HG02970 (cell line): ENCODE measurements around the gene TEX52.
"Not testable (repeated sequence)": the region's sequence is repeated elsewhere in the genome, so short reads cannot be mapped to it uniquely, and the experiment has no call there.

Experiments used
- ATAC-seq: cut with Tn5 transposase; IDR thresholded peaks from one replicate; pipeline ENCODE4 v1.9.1; 2021; ENCODE audit warnings: mild to moderate bottlenecking, moderate library complexity, moderate number of reproducible peaks; ENCODE audit not compliant: unreplicated experiment, low FRiP score

Gene TEX52

DNA sequence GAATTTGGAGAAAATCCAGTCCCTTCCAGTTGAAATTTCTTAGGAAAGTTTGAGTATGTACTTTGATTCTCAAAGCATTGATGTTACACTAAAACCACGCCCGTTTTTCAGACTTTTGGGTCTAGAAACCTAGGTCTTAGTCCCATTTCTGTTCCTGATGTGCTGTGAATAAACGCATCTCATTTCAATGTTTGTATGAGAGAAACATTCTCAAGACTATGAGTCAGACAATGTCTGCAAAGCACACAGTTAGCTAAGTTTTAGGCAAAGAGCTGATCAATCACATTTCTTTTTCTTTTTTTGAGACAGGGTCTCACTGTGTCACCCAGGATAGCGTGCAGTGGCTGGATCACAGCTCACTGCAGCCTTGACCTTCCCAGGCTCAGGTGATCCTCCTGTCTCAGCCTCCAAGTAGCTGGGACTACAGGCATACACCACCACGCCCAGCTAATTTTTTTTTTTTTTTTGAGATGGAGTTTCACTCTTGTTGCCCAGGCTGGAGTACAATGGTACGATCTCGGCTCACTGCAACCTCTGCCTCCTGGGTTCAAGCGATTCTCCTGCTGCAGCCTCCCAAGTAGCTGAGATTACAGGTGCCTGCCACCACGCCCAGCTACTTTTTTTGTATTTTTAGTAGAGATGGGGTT is 12.3 kb upstream of the TEX52 start:
- ATAC-seq: not testable (repeated sequence)

GRCh38 chr12:2864198-2864597 is 7.4 kb upstream of the TEX52 start:
- ATAC-seq: no peak

- not testable (repeated sequence) for ATAC-seq
These were observed 6.6 kb upstream of the TEX52 start for GRCh38 chr12:2863402-2863801.

DNA sequence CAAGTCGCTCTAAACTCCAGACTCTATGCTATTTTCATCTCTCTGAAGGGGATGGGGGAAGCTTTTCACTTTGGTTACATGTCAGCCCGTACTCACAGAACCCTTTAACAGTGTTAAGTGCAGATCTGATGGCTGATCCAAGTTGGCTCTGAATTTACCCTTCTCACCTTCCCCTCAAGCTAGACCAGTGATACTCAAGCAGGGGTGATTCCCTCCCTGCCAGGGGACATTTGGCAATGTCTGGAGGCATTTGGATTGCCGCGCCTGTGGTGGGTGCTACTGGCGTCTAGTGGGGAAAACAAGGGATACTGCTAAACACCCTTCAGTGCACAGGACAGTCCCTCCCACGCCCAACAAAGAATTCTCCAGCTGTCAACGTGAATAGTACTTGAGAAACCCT is 6.0 kb upstream of the TEX52 start:
- ATAC-seq: no peak

DNA sequence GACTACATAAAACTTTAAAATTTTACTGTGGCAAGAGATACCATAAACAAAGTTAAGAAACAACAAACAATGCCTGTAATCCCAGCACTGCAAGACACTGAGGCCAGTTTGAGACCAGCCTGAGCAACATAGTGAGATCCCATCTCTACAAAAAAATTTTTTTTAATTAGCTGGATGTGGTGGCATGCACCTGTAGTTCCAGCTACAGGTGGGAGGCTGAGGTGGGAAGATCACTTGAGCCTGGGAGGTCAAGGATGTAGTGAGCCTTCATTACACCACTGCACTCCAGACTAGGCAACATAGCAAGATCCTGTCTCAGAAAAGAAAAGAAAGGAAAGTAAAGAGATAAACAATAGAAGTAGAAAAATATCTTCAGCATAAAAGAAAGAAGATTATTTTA is 3.3 kb upstream of the TEX52 start:
- ATAC-seq: no peak

- no peak for ATAC-seq
These were observed 2.1 kb upstream of the TEX52 start for GRCh38 chr12:2858944-2859421.

DNA sequence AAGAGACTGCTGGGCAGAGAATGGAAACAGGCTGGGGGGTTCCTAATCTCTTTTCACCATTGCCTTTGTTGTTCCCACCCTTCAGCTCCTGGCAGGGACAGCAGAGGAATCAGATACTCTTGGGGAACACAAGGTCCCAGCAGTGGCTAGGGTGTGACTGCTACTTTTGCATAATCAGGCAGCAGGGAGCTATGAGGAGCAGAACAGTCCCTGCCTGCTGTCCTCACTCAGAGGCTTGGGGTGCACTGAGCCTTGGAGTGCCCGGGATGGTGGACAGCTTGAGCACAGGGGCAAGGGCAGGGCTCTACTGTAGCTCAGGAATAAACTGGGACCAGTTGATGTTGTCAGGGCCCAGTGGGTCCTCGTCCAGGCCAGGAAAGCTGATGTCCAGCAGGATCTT is 1.5 kb upstream of the TEX52 start:
- no peak for ATAC-seq

- ATAC-seq: no peak
These were observed 737 bp upstream of the TEX52 start for GRCh38 chr12:2857576-2857975.

DNA sequence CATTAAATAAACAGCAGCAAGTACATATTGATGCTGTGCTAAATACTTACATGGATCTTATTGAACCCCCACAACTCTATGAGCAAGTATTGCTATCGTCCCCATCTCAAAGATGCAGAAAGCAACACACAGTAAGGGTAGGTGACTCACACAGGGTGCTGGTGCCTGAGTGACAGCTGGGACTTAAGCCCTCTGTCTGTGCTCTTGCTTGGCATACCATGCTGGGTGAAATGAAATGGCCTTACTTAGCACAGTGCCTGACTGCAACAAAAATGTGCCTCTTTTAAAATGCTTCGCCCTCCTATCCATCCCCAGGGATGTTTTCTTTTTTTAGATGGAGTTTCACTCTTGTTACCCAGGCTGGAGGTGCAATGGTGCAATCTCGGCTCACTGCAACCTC is 788 bp downstream of the TEX52 start:
- no peak for ATAC-seq

DNA sequence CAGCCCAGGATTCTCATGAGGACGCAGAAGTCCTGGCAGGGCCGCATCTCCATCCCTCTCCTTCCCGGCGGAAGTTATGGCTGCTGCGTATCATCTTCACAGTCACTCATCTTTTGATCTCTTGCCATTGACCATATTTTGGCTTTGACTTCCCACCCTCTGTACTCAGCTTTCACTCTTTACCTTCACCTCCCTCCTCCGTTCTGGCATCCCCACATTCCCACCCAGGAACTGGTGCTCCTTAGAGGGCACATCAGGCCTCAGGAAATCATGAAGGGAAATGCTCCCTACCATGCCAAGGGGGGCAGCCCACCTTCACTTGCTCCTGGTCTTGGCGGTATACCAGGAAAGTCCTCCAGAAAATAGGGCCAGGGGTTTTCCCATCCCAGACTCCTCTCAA is 1.3 kb downstream of the TEX52 start:
- no peak for ATAC-seq

- no peak for ATAC-seq
These were observed 2.0 kb downstream of the TEX52 start for GRCh38 chr12:2854669-2855453.

DNA sequence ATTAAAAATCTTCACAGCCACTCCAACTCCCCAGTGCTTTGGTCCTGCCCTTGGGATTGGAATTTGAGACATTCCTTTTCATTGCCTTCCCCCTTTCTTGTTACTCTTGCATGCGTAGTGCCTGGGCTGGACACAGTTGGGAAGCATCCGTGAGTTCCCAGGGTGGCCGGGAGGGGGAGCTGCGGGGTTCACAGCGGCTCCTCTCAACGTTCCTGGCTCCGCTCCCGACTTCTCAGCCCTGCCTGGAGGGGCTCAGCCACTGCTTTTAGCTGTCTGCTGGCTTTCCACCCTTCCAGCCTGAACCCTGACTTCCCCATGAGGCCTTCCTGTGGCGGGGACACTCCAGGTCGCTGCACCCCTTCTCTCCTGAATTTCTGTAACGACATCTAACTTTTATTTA is 3.2 kb downstream of the TEX52 start:
- no peak for ATAC-seq

DNA sequence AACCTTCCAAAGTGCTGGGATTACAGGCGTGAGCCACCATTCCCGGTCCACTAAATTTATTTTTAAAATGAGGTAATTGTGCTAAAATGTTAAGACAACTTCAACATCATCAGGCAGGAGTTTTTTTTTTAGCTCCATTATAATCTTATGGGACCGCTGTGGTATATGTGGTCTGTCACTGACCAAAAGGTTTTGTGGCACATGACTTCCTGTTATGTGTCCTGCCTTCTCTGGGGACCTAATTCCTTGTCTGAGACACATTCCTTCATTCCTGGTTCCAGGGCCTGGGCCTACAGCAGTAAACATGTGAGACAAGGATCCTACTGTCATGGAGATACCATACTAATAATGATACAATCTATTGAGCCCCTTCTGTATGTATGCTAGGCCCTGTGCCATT is 4.9 kb downstream of the TEX52 start:
- no peak for ATAC-seq

DNA sequence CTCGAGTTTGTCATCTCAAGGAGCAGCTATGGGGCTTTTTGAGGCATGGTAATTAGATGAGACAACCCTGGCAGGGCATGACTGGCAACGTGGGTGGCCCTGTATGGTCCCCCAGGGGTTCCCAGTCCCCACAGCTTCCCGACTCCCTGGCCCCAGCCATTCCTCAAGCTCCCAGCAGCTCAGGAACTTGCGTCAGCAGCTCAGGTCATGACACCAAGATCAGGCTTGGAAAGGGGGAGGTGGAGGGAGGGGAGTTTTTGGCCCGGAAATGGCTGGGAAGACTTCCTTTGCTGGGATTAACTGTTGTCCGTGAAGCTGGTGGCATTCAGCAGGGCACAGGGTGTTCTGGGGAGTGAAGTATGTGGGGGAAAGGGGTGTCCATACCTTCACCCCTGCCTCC is 11.6 kb downstream of the TEX52 start:
- ATAC-seq: no peak

DNA sequence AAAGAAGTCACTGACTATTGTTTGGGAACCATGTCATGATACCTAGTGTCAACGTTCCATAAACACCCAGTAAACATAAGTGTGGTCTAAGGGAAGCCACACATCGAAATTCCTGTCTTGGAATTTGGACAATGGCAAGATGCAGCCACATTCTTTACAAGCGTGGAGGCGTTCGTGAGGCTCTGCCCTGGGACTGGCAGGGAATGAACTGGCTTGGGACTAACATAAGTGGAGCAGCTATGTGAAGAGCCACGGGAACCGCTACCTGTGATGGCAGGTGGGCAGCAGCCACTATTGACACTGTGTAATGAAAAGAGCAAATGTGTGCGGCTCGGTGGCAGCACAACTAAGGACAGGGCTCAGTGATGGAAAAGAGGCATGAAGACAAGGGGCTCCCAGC is 12.1 kb downstream of the TEX52 start:
- ATAC-seq: no peak

GRCh38 chr12:2842948-2843347 is 13.9 kb downstream of the TEX52 start:
- no peak for ATAC-seq

DNA sequence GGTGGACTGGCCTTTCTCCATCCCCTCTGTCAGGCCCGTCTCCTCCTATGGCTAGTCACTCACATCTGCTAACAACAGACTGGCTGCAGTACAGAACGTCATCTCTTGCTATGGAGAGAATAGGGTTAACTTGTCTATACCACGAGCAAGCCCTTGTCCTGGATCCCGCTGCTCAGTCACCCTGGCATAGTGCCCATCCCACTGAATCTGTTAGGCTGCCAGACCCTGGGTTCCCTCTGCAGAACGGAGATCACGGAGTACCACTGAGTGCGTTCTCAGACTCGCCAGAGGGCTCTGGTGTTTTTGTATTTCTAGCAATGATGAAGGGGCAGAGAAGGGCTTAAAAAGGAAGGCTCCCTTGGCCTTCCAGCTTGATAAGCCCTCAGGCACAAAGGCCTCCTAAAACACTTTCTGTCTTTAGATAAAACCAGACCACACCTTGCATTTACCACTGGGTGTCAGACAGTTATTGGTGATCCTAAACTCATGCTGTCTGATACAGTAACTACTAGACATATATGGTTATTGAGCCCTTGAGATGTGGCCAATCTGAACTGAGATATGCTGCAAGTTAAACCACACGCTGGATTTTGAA is 15.7 kb downstream of the TEX52 start:
- no peak for ATAC-seq

GRCh38 chr12:2836574-2836973 is 20.3 kb downstream of the TEX52 start:
- ATAC-seq: no peak

DNA sequence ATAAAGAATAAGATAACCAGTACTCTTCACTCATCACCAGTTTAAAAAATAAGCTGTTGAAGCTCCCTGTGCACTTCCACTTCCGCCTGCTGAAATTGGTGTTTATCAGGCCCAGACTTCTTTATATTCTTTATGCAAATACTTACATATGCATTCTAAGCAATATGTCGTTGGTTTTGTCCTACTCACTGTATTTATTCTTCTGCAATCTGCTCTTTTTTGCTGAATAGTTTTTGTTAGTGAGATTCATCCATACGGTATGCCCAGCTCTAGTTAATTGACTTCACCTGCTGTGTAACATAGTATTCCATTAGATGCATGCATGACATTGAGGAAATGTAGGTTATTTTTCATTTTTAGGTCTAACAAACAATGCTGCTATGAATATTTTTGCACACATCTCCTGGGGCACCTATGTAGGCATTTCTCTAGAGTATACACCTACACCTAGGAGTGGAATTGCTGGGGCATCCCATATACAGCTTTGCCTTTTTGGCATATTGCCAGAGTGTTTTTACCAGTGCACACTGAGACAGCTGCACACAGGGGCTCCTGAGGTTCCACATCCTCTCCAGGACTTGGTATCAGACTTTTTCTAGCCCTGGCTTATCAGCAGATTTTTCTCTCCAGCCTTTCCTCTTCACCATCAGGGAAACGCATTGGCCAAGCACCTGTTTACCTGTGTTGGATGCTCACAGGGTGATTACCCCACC is 21.0 kb downstream of the TEX52 start:
- ATAC-seq: no peak

- no peak for ATAC-seq
These were observed 22.0 kb downstream of the TEX52 start, which contains the start of gene NRIP2 for GRCh38 chr12:2834581-2835491. Gene NRIP2 (minus strand): TSS chr12:2835035. CDS start chr12:2834983, 52 bp downstream.
